ENCODE measurements around the gene CHCHD2.
"Not testable (repeated sequence)": the region's sequence is repeated elsewhere in the genome, so short reads cannot be mapped to it uniquely, and the experiment has no call there.

CHCHD2 gene

DNA sequence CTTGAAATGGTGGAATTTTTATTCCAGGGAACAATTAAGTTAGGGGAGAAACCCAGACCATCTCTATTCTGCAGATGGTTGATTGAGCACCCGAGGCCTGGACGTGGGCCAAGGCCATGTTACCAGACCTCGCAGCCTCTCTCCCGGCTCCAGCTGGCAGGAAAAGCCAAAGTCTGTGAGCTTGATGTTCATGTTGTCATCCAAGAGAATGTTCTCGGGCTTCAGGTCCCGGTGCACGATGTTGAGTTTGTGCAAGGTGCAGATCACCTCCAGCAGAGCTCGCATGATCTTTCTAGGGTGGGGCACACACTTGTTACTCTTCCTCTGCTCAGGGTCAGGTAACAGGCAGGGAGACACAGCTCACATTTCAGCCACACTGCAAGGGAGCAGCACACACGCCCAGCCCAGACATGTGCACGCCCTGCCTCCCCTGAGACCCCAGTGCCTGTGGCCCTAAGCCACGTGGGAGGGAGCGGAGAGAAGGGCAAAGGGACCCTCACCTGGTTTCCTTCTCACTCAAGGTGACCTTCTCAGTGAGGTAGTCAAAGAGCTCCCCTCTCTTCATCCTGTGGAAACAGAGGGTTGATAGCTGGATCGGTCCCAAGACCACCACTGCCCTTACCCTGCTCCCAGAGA, 23.0 kb downstream of the CHCHD2 start:
- no peak for DNase-seq (ENCODE audit: low read depth)

DNA sequence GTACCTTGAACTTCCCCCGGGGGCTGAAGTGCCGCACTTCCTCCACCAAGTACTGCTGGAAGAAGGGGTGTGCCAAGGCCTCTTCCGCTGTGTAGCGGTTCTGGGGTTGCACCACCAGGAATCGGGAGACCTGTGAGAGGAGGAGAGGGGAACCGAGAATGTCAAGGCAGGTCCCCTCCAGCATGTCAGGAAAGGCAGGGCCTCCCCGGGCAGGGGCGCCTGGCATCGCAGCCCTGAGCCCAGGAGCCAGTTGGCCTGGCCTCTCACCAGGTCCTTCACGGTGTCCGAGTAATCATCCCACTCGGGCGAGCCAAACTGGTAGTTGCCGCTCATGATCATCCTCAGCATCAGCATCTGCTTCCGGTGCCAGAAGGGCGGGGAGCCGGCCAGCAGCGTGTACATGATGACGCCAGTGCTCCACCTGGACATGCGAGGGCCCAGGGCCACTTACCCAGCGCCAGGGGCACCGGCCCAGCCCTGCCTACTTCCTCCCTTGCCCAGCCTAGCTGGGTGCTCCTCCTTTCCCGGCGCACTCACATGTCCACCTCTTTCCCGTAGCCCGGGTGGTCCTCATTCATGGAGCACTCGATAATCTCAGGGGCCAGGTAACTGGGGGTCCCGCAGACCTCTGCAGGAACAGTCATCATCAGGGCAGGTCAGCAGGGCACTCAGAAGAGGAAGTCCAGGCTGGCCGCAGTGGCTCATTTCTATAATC, 24.5 kb downstream of the CHCHD2 start:
- no peak for DNase-seq (ENCODE audit: low read depth)

DNA sequence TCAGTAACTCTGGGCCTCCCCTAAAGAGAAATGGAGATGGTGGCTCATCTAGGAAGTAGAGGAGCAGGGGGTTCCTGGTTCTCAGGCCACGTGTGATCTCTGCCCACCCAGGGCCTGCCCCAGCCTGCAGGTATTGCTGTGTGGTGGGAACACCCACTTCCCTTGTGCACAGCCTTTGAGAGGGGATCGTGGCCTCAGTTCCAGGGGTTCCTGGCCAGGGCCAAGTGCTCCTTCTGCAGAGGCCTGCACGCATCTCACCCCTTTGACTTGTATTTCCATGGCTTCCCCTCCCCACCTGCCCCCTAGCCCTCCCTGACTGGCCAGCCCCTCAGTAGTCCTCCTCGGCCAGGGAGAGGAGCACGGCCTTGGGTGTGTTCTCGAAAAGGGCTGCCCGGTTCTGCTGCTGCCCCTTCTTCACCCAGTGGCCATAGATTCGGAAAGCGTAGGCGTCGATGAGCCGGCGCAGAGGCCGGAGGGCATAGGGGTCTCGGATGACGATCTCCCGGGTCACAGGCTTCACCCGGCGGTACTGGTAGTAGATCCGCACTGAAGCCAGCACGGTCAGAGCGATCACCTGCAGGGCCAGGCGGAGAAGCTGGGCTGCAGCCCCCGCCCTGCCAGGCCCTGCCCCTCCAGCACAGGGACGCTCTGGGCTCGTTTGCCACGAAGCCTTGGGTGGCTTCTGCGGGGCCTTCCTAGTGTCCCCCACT, 25.4 kb downstream of the CHCHD2 start:
- not testable (repeated sequence) for DNase-seq (ENCODE audit: low read depth)

DNA sequence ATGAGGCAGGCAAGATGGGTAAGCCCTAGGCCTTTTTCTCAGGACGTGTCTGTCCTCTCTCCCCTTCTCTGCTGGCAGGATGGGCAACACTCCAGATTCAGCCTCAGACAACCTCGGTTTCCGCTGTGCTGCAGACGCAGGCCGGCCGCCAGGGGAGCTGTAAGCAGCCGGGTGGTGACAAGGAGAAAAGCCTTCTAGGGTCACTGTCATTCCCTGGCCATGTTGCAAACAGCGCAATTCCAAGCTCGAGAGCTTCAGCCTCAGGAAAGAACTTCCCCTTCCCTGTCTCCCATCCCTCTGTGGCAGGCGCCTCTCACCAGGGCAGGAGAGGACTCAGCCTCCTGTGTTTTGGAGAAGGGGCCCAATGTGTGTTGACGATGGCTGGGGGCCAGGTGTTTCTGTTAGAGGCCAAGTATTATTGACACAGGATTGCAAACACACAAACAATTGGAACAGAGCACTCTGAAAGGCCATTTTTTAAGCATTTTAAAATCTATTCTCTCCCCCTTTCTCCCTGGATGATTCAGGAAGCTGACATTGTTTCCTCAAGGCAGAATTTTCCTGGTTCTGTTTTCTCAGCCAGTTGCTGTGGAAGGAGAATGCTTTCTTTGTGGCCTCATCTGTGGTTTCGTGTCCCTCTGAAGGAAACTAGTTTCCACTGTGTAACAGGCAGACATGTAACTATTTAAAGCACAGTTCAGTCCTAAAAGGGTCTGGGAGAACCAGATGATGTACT, 26.7 kb downstream of the CHCHD2 start:
- no peak for DNase-seq (ENCODE audit: low read depth)

DNA sequence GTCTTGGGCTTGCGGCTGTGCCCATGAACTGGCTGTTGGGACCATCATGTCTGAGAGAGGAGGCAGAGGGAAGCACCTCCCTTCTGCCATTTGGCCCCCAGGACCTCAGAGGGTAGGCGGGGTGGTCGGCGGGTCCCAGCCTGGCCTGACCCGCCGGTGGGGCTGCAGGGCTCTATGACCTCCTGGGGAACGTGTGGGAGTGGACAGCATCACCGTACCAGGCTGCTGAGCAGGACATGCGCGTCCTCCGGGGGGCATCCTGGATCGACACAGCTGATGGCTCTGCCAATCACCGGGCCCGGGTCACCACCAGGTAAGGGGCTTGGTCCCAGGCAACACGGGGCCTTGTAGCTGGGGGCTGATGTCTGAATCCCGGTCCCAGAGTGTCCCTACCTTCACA, 28.1 kb downstream of the CHCHD2 start:
- no peak for DNase-seq (ENCODE audit: low read depth)

DNA sequence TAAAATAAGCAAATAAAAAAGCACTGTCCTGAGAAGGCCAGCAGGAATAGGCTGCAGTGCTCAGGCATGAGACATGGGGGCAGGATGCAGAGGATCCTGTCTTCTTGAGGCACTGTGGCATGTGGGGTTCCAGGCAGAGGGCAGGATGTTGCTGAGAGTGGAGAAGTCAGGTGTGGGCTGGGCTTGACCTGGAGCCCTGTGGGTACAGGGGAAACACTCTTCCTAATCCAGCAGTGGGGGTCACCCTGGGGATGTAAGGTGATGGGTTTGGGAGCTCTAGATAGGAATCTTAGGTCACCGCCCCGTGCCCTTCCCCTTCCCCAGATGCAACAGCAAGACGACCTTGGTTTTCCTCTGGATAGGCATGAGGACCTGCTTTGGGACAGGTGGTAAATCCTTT, 28.6 kb downstream of the CHCHD2 start:
- DNase-seq (ENCODE audit: low read depth) = no peak

DNA sequence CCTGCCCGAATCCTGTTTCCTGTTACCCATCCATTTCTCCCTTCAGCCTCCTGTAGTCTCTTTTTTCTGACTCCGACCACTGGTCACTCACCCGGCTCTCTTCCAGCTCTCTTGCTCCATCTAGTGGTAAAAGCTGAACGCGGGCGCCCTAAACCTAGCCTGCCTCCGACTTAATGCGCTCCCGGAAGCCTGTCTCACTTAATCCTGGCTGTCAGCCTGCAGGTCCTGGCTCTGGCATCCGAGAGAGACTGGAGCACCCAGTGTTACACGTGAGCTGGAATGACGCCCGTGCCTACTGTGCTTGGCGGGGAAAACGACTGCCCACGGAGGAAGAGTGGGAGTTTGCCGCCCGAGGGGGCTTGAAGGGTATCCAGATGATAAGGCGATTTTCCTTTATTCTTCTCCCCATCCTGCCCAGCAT, 31.9 kb downstream of the CHCHD2 start:
- peak; percentile 39 for DNase-seq (ENCODE audit: low read depth)

DNA sequence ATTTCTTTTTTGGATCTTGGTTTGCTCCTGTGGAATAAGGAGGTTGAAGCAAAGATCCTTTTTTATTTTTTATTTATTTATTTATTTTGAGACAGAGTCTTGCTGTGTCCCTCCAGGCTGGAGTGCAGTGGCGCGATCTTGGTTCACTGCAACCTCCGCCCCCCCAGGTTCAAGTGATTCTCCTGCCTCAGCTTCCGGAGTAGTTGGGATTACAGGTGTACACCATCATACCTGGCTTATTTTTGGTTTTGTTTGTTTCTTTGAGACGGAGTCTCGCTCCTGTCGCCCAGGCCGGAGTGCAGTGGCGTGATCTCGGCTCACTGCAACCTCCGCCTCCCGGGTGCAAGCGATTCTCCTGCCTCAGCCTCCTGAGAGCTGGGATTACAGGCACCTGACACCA, 39.9 kb downstream of the CHCHD2 start:
- DNase-seq (ENCODE audit: low read depth) = not testable (repeated sequence)

DNA sequence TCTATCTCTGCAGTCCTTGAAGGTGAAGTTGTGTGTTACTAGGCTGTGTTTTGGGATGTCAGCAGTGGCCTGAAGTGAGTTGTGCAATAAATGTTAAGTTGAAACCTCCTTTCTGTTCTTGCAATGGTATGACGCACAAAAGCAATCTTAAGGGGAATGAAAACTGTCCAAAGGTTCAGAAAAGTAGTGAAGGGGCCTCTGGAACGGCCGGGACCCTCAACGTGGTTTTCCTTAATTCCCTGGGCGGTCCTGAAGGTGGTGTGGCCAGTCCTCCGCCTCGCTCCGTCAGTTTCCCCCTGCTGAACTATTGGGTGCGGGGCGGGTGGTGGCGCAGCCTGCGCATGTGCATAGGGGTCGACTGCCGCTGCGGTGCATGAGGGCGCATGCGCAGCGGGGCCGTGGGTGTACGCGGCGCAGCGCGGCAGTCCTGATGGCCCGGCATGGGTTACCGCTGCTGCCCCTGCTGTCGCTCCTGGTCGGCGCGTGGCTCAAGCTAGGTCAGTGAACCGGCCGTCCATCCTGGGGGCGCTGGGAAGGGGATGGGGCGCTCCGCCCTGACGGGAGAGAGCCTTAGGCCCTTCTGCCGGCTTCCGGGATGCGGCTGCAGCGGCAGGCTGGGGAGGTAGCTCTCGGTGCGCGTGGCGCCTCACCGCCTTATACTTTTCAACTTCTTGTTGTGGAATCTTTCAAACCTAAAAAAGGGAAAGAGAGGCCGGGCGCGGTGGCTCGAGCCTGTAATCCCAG, 42.2 kb downstream of the CHCHD2 start, which contains the start of gene SUMF2:
TSS of gene SUMF2 (plus strand) at position 405 of the 744 bp plus-strand sequence. CDS start at position 431, 26 bp downstream.
- peak; percentile 87 for DNase-seq (ENCODE audit: low read depth)

DNA sequence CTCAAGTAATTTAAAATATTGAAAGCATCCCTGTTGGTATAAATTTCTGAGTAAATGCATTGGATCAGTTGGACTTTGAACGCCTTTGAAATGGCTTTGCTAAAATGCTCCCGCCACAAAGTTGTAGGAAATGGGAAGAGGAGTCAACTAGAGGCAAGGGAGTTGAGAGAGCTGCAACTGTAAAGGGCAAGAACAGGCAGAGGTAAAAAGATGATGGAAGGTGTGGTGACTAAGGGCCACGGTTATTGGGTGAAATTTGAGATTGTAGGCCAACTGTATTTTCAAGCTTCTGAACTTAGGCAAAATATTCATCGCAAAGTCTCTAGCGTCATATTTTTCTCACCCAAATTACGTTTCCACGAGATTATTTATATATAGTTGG, 42.8 kb downstream of the CHCHD2 start:
- no peak for DNase-seq (ENCODE audit: low read depth)

DNA sequence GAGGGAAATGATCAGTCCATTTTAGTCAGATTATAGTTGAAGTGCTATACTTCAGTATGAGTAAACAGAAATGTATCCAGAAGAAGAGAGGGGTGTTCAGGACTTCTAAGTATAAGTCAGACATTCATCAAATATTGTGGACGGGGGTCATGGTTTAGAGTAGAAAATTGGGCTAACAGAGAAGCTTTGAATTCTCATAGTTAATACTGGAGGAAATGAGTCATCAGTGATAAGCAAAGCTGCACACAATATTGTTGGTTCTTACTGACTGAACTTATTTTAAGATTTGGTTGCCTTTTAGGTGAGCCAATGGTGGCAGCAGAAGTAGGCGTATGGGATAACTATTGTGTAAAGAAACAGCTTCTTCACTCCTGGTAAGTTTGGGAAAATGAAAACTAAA, 43.9 kb downstream of the CHCHD2 start:
- no peak for DNase-seq (ENCODE audit: low read depth)

DNA sequence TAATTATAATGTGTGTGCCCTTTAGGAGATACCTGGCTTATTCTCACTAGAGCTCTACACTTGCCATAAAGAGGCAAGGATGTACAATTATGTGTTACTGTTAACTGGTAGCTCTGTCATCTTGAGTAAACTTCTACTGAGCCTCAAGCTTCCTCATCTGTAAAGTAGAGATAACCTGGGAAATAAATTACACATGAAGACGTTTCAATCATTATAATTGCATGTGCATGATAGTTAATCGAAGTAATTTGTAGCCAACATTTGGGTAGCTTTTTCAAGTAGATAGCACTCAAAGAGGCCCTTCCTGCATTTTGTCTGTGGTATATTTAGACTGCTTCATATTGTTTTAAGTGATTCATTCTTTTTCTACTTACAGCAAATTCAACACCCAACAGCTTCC, 52.3 kb downstream of the CHCHD2 start:
- DNase-seq (ENCODE audit: low read depth) = no peak

DNA sequence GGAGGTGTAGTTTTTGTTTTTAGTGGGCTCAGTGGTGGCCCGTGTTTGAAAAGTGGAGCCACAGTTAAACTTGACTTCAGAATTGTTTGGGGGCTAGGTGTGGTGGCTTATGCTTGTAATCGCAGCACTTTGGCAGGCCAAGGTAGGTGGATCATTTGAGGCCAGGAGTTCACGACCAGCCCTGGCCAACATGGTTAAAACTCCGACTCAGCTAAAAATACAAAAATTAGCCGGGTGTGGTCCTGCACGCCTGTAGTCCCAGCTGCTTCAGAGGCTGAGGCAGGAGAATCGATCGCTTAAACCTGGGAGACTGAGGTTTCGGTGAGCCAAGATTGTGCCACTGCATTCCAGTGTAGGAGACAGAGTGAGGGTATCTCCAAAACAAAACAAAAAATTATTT, 52.9 kb downstream of the CHCHD2 start:
- no peak for DNase-seq (ENCODE audit: low read depth)

Data from activated T-helper 9 cell treated with anti-CD3 and anti-CD28 coated beads, Interleukin-2, amount 50 U/mL, for 16 hours (primary cell).